Parathyroid adenoma (tissue), 2 donors: ENCODE results near the gene NISCH.

ENCODE experiments used
- H2AFZ ChIP-seq: fragments of 300-600 bp; sonication (generic); one replicate; pipeline ENCODE4 v1.7.0; 2017; ENCODE audit warnings: antibody characterized with exemption, mild to moderate bottlenecking
- H3K27ac ChIP-seq: fragments of 300-600 bp; sonication (generic); one replicate; pipeline ENCODE4 v1.7.0; 2017
- H3K27me3 ChIP-seq: fragments of 300-600 bp; sonication (generic); one replicate; pipeline ENCODE4 v1.7.0; 2017; ENCODE audit warnings: low read length; ENCODE audit not compliant: control insufficient read depth, insufficient read depth
- H3K36me3 ChIP-seq: fragments of 300-600 bp; sonication (generic); one replicate; pipeline ENCODE4 v1.7.0; 2017; ENCODE audit warnings: low read length; ENCODE audit not compliant: control insufficient read depth, insufficient read depth
- H3K4me1 ChIP-seq: fragments of 300-600 bp; sonication (generic); one replicate; pipeline ENCODE4 v1.7.0; 2017; ENCODE audit warnings: control low read depth
- H3K4me2 ChIP-seq: fragments of 300-600 bp; sonication (generic); one replicate; pipeline ENCODE4 v1.7.0; 2017; ENCODE audit warnings: low read length
- H3K4me3 ChIP-seq: fragments of 300-600 bp; sonication (generic); one replicate; pipeline ENCODE4 v1.7.0; 2017; ENCODE audit warnings: low read depth, low read length
- H3K79me2 ChIP-seq: fragments of 300-600 bp; sonication (generic); one replicate; pipeline ENCODE4 v1.7.0; 2017; ENCODE audit warnings: control low read depth
- H3K9ac ChIP-seq: fragments of 300-600 bp; sonication (generic); one replicate; pipeline ENCODE4 v1.7.0; 2017; ENCODE audit warnings: mild to moderate bottlenecking
- H3K9me3 ChIP-seq: fragments of 300-600 bp; sonication (generic); one replicate; pipeline ENCODE4 v1.7.0; 2017; ENCODE audit warnings: low read length; ENCODE audit not compliant: control insufficient read depth
- TF ChIP-seq, protein P1 (sequence below): fragments of 300-600 bp; sonication (generic); IDR thresholded peaks from one replicate; pipeline ENCODE4 v1.7.0; 2017; ENCODE audit warnings: antibody characterized with exemption, mild to moderate bottlenecking
- donor health status: primary hyperparathyroidism.

The NISCH gene

DNA sequence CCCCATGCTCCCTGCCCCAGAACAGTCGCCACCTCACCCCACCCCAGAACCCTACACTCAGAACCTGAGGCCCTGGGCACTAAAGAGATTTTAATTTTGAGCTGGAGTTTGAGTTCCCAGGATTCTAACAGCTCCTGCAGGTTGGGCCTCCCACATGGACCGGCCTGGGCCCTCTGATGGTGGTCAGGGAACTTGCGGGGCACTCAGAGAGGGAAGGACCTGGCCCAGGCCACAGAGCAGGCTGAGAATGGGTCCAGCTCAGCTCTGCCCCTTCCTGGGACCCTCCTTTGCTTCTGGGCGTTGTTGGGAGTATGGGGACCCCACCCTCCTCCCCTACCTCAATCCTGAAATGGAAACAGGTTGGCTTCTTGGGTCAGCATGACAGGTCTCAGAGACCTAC is 9.4 kb upstream of the NISCH start:
- H3K4me1 ChIP-seq, result peaks cover 17% of the 10 kb centered on the region

DNA sequence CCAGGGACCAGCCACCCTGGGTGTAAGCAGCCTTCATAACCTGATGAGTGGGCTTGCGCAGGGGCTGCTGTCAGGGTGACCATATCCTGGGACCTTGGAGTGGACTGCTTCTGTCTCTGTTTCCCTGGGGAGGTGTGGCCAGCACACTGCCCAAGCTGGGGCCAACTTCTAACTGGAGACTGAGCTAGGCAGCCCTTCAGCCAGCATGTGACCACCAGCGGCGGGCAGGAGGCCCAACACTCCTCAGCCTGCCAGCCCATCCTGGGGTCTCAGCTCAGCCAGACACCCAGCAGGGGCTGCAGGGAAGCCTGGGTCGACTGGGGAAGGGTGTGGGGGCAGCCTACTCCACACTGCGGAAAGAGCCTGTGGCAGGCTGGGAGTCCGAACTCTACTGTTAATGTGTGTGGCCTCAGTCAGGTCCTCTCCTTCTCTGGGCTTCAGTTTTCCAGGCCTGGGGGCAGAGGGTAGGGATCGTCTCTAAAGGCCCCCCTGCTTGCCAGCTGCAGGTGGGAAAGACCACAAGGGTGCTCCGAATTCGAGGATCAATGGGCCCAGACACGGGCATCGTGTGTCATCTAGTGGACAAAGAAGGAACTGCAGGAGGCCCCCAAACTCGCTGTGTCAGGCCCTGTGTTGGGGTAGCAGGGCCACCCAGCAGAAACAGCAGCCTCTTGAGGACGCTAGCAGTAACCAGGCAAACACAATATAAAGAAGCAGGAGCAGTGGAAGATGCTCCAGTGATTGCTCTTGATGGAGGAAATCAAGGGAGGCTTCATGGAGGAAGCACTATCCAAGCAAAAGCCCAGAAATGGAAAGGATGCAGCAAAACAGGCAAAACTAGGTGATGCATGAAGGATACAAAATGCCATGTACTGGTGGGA is 8.5 kb upstream of the NISCH start:
- no peak overlapping the region for H3K4me3 ChIP-seq
- TF ChIP-seq, protein P1, sequence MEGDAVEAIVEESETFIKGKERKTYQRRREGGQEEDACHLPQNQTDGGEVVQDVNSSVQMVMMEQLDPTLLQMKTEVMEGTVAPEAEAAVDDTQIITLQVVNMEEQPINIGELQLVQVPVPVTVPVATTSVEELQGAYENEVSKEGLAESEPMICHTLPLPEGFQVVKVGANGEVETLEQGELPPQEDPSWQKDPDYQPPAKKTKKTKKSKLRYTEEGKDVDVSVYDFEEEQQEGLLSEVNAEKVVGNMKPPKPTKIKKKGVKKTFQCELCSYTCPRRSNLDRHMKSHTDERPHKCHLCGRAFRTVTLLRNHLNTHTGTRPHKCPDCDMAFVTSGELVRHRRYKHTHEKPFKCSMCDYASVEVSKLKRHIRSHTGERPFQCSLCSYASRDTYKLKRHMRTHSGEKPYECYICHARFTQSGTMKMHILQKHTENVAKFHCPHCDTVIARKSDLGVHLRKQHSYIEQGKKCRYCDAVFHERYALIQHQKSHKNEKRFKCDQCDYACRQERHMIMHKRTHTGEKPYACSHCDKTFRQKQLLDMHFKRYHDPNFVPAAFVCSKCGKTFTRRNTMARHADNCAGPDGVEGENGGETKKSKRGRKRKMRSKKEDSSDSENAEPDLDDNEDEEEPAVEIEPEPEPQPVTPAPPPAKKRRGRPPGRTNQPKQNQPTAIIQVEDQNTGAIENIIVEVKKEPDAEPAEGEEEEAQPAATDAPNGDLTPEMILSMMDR, result peak; percentile 100
- no peaks in the 10 kb centered on the region for H3K79me2 ChIP-seq
- no peak overlapping the region for H3K9ac ChIP-seq
- no peak overlapping the region for H2AFZ ChIP-seq
- H3K27me3 ChIP-seq, result no peaks in the 10 kb centered on the region
- H3K36me3 ChIP-seq, result no peaks in the 10 kb centered on the region
- H3K4me1 ChIP-seq, result peaks cover 17% of the 10 kb centered on the region
- no peak overlapping the region for H3K27ac ChIP-seq
- no peak overlapping the region for H3K4me2 ChIP-seq
- no peaks in the 10 kb centered on the region for H3K9me3 ChIP-seq

More for the DNA sequence above, 9.4 kb upstream of the NISCH start:
- no peak overlapping the region for H3K9ac ChIP-seq
- H3K79me2 ChIP-seq, result no peaks in the 10 kb centered on the region
- H3K9me3 ChIP-seq, result no peaks in the 10 kb centered on the region
- H3K36me3 ChIP-seq, result no peaks in the 10 kb centered on the region
- no peak overlapping the region for H3K4me2 ChIP-seq
- H2AFZ ChIP-seq, result no peak overlapping the region
- H3K27me3 ChIP-seq, result no peaks in the 10 kb centered on the region
- H3K27ac ChIP-seq, result no peak overlapping the region
- TF ChIP-seq, protein P1, result no peak
- no peak overlapping the region for H3K4me3 ChIP-seq

DNA sequence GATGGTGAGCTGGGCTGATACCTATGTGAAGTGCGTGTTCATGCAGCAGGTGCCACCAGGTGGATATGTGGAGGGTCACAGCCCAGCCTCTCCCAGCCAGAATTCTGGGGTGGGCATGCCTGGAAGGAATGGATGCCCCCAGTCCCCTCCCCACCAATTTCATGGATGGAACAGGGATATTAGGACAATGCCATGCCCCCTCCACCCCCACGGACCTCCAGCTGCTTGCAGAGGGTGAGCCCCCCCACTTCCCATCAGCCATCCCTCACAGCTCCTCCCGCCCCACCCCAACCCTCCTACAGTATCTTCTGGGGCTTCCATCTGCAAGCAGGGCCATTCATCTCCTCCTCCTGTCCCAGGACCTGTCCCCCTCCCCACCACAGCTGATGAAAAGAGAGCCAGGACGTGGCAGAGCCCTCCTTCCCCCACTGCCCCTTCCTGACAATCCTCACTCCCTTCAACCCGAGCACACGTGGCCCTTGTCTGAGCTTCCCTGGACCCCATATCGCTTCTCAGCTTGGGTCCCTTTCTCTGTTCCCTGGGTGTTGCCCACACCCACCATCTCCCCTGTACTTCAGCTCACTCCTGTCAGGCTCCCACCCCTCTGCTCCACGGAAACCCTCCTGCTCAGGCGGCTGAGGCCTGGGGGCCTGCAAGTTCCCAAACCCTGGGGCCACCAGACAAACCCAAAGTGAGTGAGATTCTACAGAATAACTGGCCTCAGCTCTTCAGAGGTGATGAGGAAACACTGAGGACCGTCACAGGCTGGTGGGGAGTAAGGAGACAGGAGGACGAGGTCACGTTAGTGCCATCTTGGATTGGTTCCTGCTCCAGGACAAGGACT is 7.7 kb upstream of the NISCH start:
- TF ChIP-seq, protein P1, result no peak
- Histone ChIP-seq H2AFZ (no peak overlapping the region), H3K4me3 (no peak overlapping the region), H3K36me3 (no peaks in the 10 kb centered on the region), H3K27ac (no peak overlapping the region), H3K4me2 (no peak overlapping the region), H3K4me1 (peaks cover 17% of the 10 kb centered on the region), H3K27me3 (no peaks in the 10 kb centered on the region), H3K79me2 (no peaks in the 10 kb centered on the region), H3K9me3 (no peaks in the 10 kb centered on the region), H3K9ac (no peak overlapping the region)

DNA sequence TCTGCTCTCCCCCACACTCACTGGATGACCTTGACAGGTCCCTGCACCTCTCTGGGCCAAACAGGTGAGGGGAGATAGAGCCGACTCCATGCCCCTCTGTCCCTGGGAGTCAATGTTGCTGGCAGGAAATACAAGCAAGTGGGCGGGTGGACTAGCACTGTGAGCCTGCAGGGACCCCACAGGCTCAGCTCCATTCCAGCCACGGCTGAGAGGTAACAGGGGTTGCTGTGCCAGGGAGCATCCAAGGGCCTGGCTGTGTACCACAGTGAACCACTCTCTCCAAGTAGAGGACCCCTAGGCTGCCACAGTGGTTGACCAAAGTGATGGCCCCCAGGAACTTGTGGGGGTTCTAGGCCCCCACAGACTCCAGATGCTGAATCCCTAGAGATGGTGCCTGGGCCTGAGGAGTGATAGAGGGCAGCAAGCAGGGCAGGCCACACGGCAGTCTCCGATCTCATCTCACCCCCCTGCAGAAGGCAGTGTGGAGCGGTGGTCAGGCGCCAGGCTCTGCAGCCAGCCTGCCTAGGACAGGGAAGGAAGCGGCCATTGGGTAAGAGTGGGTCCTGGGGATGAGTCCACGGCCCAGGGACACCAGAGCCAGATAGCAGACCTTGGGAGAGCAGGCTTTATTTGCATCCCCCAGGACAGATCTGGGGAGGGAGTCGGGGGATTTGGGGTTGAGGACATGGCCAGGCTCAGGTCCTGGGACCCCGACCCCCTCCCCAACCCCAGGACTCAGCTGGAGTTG is 4.7 kb upstream of the NISCH start:
- H3K4me1 ChIP-seq, result peaks cover 20% of the 10 kb centered on the region
- H3K4me3 ChIP-seq, result no peak overlapping the region
- H3K27ac ChIP-seq, result peak overlapping the region; percentile 85
- TF ChIP-seq, protein P1, result no peak
- H3K9me3 ChIP-seq, result no peaks in the 10 kb centered on the region
- peaks cover 3% of the 10 kb centered on the region for H3K79me2 ChIP-seq
- no peaks in the 10 kb centered on the region for H3K27me3 ChIP-seq
- peak overlapping the region; percentile 74 for H2AFZ ChIP-seq
- H3K9ac ChIP-seq, result no peak overlapping the region
- H3K36me3 ChIP-seq, result no peaks in the 10 kb centered on the region
- H3K4me2 ChIP-seq, result peak overlapping the region; percentile 42
